Activated CD8-positive, alpha-beta T cell treated with anti-CD3 and anti-CD28 coated beads for 36 hours (primary cell): ENCODE measurements around the gene MYO9A. TPM values are rescaled to one million over a fixed set of nuclear protein-coding genes. Genes with fewer than 3 reads are reported as not detected.

ENCODE experiments used
- ATAC-seq: fragments of 200-7000 bp; cut with Tn5 transposase; one replicate; pipeline ENCODE4 v1.10.0; 2021; ENCODE audit warnings: mild to moderate bottlenecking, moderate library complexity
- CTCF ChIA-PET: fragments of 350-600 bp; sonication (Branson Sonifier 250); formaldehyde crosslinking; loops from one replicate; lab custom pipeline; 2021; ENCODE audit warnings: antibody characterized with exemption; lab: Charles Lee
- POLR2A ChIA-PET: fragments of 350-600 bp; sonication (Branson Sonifier 250); formaldehyde crosslinking; loops from one replicate; lab custom pipeline; 2021; ENCODE audit warnings: antibody characterized with exemption; lab: Charles Lee
- DNase-seq: peaks from one replicate; pipeline ENCODE4 v3.0.0-alpha.2; 2020
- H3K27ac Mint-ChIP-seq: one replicate; pipeline ENCODE4 v1.8.0; 2021; ENCODE audit warnings: mild to moderate bottlenecking, mixed read lengths
- H3K27me3 Mint-ChIP-seq: one replicate; pipeline ENCODE4 v1.8.0; 2021; ENCODE audit warnings: mixed read lengths
- H3K36me3 Mint-ChIP-seq: one replicate; pipeline ENCODE4 v1.8.0; 2021; ENCODE audit warnings: low read depth, mixed read lengths
- H3K4me1 Mint-ChIP-seq: one replicate; pipeline ENCODE4 v1.8.0; 2021; ENCODE audit warnings: low read depth, mixed read lengths
- H3K4me3 Mint-ChIP-seq: one replicate; pipeline ENCODE4 v1.8.0; 2021; ENCODE audit warnings: mild to moderate bottlenecking, moderate library complexity, mixed read lengths
- H3K9me3 Mint-ChIP-seq: one replicate; pipeline ENCODE4 v1.8.0; 2021; ENCODE audit warnings: mixed read lengths
- CTCF ChIP-seq: fragments of 200-600 bp; IDR thresholded peaks from one replicate; pipeline ENCODE4 v1.8.0; 2022; ENCODE audit warnings: antibody characterized with exemption, mild to moderate bottlenecking
- intact Hi-C: fragments of 100-400 bp; cut with micrococcal nuclease; formaldehyde crosslinking; loops from one replicate; pipeline ENCODE4 v1.10.0; 2022
- total RNA-seq, 2 experiments: library from RNA; stranded (reverse); gene quantifications; one replicate each; pipeline ENCODE4 v1.2.3, GENCODE V29; 2021

Gene MYO9A
- total RNA-seq, 2 experiments from 2014 or later = 16.8 to 18.7 TPM

- H3K9me3 Mint-ChIP-seq = no peaks in the 10 kb centered on the region
- DNase-seq (no peak), ATAC-seq (no peak)
- ChIA-PET POLR2A (no interaction called here), CTCF (interaction anchor here (1.1 to 3.8 kb wide), 2 partner anchors 9 to 117 kb away, joined by 3 to 21 read pairs; no protein-coding TSS in a partner anchor)
- H3K36me3 Mint-ChIP-seq = no peaks in the 10 kb centered on the region
- H3K4me1 Mint-ChIP-seq = no peaks in the 10 kb centered on the region
- no peaks in the 10 kb centered on the region for H3K27me3 Mint-ChIP-seq
- no peak overlapping the region for H3K27ac Mint-ChIP-seq
- intact Hi-C loops = no loop called here
- no peak overlapping the region for H3K4me3 Mint-ChIP-seq
- no peak for TF ChIP-seq CTCF
Observed at GRCh38 chr15:72147418-72147817, 29.5 kb upstream of the MYO9A start.

DNA sequence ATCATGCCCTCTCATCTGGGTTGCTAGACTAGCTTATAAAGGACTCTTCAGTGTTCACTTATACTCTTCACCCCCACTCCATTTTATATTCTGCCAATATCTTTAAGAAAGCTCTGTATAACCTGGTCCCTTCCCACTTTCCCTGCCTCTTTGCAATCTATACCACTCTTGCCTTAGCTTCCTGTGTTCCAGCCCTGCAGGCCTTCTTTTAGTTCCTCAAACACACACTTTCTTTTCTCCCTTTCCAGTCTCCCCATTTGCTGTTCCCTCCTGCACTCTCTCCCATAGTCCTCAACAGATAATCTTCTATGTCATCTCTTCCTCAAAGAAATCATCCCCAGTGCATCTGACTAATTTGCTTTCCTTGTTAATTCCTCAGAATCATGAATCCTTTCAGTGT lies 29.0 kb upstream of the MYO9A start:
- Mint-ChIP-seq H3K36me3 (no peaks in the 10 kb centered on the region), H3K27me3 (no peaks in the 10 kb centered on the region), H3K4me3 (no peak overlapping the region), H3K9me3 (no peaks in the 10 kb centered on the region), H3K4me1 (no peaks in the 10 kb centered on the region), H3K27ac (no peak overlapping the region)
- POLR2A ChIA-PET = no interaction called here
- DNase-seq = no peak
- intact Hi-C loops = no loop called here
- ATAC-seq = no peak
- no peak for TF ChIP-seq CTCF
- CTCF ChIA-PET = interaction anchor here (3.8 kb wide), 1 partner anchor 9 kb away, joined by 21 read pairs; no protein-coding TSS in a partner anchor

GRCh38 chr15:72146221-72146620 lies 28.3 kb upstream of the MYO9A start:
- Mint-ChIP-seq H3K27ac (no peak overlapping the region), H3K9me3 (no peaks in the 10 kb centered on the region), H3K27me3 (no peaks in the 10 kb centered on the region), H3K36me3 (no peaks in the 10 kb centered on the region), H3K4me3 (no peak overlapping the region), H3K4me1 (peaks cover 5% of the 10 kb centered on the region)
- intact Hi-C loops = no loop called here
- POLR2A ChIA-PET = no interaction called here
- TF ChIP-seq CTCF = no peak
- CTCF ChIA-PET = interaction anchor here (3.8 kb wide), 1 partner anchor 10 kb away, joined by 21 read pairs; no protein-coding TSS in a partner anchor
- ATAC-seq (no peak), DNase-seq (no peak)

GRCh38 chr15:72141171-72142084 lies 23.5 kb upstream of the MYO9A start:
- Mint-ChIP-seq H3K4me1 (peaks cover 5% of the 10 kb centered on the region), H3K36me3 (no peaks in the 10 kb centered on the region), H3K9me3 (no peaks in the 10 kb centered on the region), H3K27ac (no peak overlapping the region), H3K27me3 (no peaks in the 10 kb centered on the region), H3K4me3 (no peak overlapping the region)
- intact Hi-C loops = no loop called here
- DNase-seq (peak; percentile 14), ATAC-seq (peak; percentile 37)
- ChIA-PET POLR2A (no interaction called here), CTCF (interaction anchor here (0.8 to 1.9 kb wide), 2 partner anchors 15 to 361 kb away, joined by 3 to 7 read pairs; no protein-coding TSS in a partner anchor)
- TF ChIP-seq CTCF = no peak

DNA sequence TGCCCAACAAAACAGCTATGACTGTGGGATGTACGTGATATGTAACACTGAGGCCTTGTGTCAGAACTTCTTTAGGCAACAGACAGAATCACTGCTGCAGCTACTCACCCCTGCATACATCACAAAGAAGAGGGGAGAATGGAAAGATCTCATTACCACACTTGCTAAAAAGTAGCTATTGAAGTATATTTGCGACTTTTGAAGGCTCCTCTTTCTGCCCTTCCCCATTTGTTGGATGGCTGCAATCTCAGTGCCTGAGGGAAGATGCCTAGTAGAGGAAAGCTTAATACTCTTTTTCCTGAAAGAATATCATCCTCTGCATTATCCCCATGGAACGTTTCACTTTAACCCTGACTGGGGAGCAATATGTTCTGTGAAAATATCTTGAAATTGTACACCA lies 22.1 kb upstream of the MYO9A start:
- intact Hi-C loops = no loop called here
- no peak for TF ChIP-seq CTCF
- DNase-seq = no peak

More for the DNA sequence above, 22.1 kb upstream of the MYO9A start:
- ChIA-PET CTCF (interaction anchor here (1.4 kb wide), 1 partner anchor 10 kb away, joined by 5 read pairs; no protein-coding TSS in a partner anchor), POLR2A (no interaction called here)
- Mint-ChIP-seq H3K27ac (no peak overlapping the region), H3K9me3 (no peaks in the 10 kb centered on the region), H3K4me1 (peaks cover 5% of the 10 kb centered on the region), H3K4me3 (no peak overlapping the region), H3K36me3 (no peaks in the 10 kb centered on the region), H3K27me3 (no peaks in the 10 kb centered on the region)
- ATAC-seq = no peak
